CD4-positive, alpha-beta T cell treated with Interleukin-21 for 1 hour (primary cell): ENCODE results near the gene PCSK6.
"Not testable (repeated sequence)": the region's sequence is repeated elsewhere in the genome, so short reads cannot be mapped to it uniquely, and the experiment has no call there.

Experiments used
- DNase-seq: peaks from one replicate; pipeline ENCODE4 v3.0.0-alpha.2; 2020

PCSK6 gene

GRCh38 chr15:101372960-101373525 is 116.5 kb downstream of the PCSK6 start:
- DNase-seq: no peak

- DNase-seq: no peak
Measured at GRCh38 chr15:101372149-101372577, 117.3 kb downstream of the PCSK6 start.

- DNase-seq: no peak
Measured at GRCh38 chr15:101371519-101371918, 118.0 kb downstream of the PCSK6 start.

- DNase-seq: no peak
Measured at GRCh38 chr15:101371081-101371480, 118.4 kb downstream of the PCSK6 start.

GRCh38 chr15:101370330-101371024 is 119.0 kb downstream of the PCSK6 start:
- DNase-seq: no peak

GRCh38 chr15:101369676-101370075 is 119.8 kb downstream of the PCSK6 start:
- no peak for DNase-seq

GRCh38 chr15:101368861-101369642 is 120.5 kb downstream of the PCSK6 start:
- DNase-seq: no peak

GRCh38 chr15:101368086-101368780 is 121.3 kb downstream of the PCSK6 start:
- DNase-seq: no peak

- DNase-seq: no peak
Measured at GRCh38 chr15:101366853-101367252, 122.7 kb downstream of the PCSK6 start.

- DNase-seq: no peak
Measured at GRCh38 chr15:101362986-101363566, 126.4 kb downstream of the PCSK6 start.

- DNase-seq: no peak
Measured at GRCh38 chr15:101362359-101362758, 127.1 kb downstream of the PCSK6 start.

GRCh38 chr15:101361418-101361817 is 128.1 kb downstream of the PCSK6 start:
- DNase-seq: no peak

- DNase-seq: no peak
Measured at GRCh38 chr15:101359365-101359947, 130.1 kb downstream of the PCSK6 start.

GRCh38 chr15:101358895-101359294 is 130.6 kb downstream of the PCSK6 start:
- no peak for DNase-seq

- no peak for DNase-seq
Measured at GRCh38 chr15:101357885-101358284, 131.6 kb downstream of the PCSK6 start.

GRCh38 chr15:101357333-101357732 is 132.2 kb downstream of the PCSK6 start:
- DNase-seq: no peak

GRCh38 chr15:101356512-101357172 is 132.9 kb downstream of the PCSK6 start:
- DNase-seq: not testable (repeated sequence)

- no peak for DNase-seq
Measured at GRCh38 chr15:101355678-101356464, 133.6 kb downstream of the PCSK6 start.

GRCh38 chr15:101354891-101355623 is 134.4 kb downstream of the PCSK6 start:
- DNase-seq: no peak

GRCh38 chr15:101353240-101353639 is 136.3 kb downstream of the PCSK6 start:
- no peak for DNase-seq
